H9 (cell line): ENCODE data around the gene DAAM1. TPM values are rescaled to one million over a fixed set of nuclear protein-coding genes. Genes with fewer than 3 reads are reported as not detected.

Source experiments
- DNase-seq: peaks from one replicate; pipeline ENCODE4 v3.0.0-alpha.2; 2017
- H2AFZ ChIP-seq: one replicate; pipeline ENCODE4 v1.6.1; 2013; ENCODE audit warnings: mild to moderate bottlenecking, low read length, control low read depth, moderate library complexity
- H2AK5ac ChIP-seq: 2 replicates; pipeline ENCODE4 v1.6.1; 2013; ENCODE audit warnings: low read length, control low read depth, mixed read lengths; ENCODE audit not compliant: insufficient read length
- H2BK120ac ChIP-seq: one replicate; pipeline ENCODE4 v1.6.1; 2013; ENCODE audit warnings: low read depth, mild to moderate bottlenecking, low read length, control low read depth, inconsistent platforms; ENCODE audit not compliant: poor library complexity, severe bottlenecking
- H2BK12ac ChIP-seq: 2 replicates; pipeline ENCODE4 v1.6.1; 2013; ENCODE audit warnings: low read length, control low read depth, mixed read lengths, low read depth; ENCODE audit not compliant: insufficient read length
- H2BK15ac ChIP-seq: 2 replicates; pipeline ENCODE4 v1.6.1; 2013; ENCODE audit warnings: low read depth, low read length, control low read depth
- H2BK20ac ChIP-seq: one replicate; pipeline ENCODE4 v1.6.1; 2013; ENCODE audit warnings: low read depth, mild to moderate bottlenecking, low read length, control low read depth, inconsistent platforms; ENCODE audit not compliant: poor library complexity, severe bottlenecking
- H2BK5ac ChIP-seq: 2 replicates; pipeline ENCODE4 v1.6.1; 2013; ENCODE audit warnings: low read length, control low read depth, mixed read lengths; ENCODE audit not compliant: insufficient read length
- H3K14ac ChIP-seq: 2 replicates; pipeline ENCODE4 v1.6.1; 2013; ENCODE audit warnings: low read length, control low read depth; ENCODE audit not compliant: insufficient read depth
- H3K18ac ChIP-seq: 2 replicates; pipeline ENCODE4 v1.6.1; 2013; ENCODE audit warnings: low read depth, mild to moderate bottlenecking, mixed read lengths, low read length, control low read depth; ENCODE audit not compliant: insufficient read length
- H3K23ac ChIP-seq: 2 replicates; pipeline ENCODE4 v1.6.1; 2013; ENCODE audit warnings: low read length, control low read depth, mixed read lengths, low read depth; ENCODE audit not compliant: insufficient read length
- H3K23me2 ChIP-seq: 2 replicates; pipeline ENCODE4 v1.6.1; 2013; ENCODE audit warnings: low read depth, mild to moderate bottlenecking, mixed read lengths, low read length, control low read depth; ENCODE audit not compliant: insufficient read length, poor library complexity, severe bottlenecking
- H3K27ac ChIP-seq: 2 replicates; pipeline ENCODE4 v1.5.1; 2013; ENCODE audit warnings: low read length, control low read depth, mixed read lengths, low read depth; ENCODE audit not compliant: insufficient read length
- H3K27me3 ChIP-seq: 2 replicates; pipeline ENCODE4 v1.6.1; 2013; ENCODE audit warnings: low read length, control low read depth, inconsistent platforms; ENCODE audit not compliant: insufficient read depth
- H3K4ac ChIP-seq: 2 replicates; pipeline ENCODE4 v1.6.1; 2013; ENCODE audit warnings: low read depth, mild to moderate bottlenecking, control low read depth, inconsistent platforms, low read length, moderate library complexity
- H3K4me1 ChIP-seq: 2 replicates; pipeline ENCODE4 v1.6.1; 2013; ENCODE audit warnings: low read length, control low read depth, inconsistent platforms; ENCODE audit not compliant: insufficient read depth
- H3K4me2 ChIP-seq: 2 replicates; pipeline ENCODE4 v1.6.1; 2013; ENCODE audit warnings: low read length, control low read depth, mixed read lengths; ENCODE audit not compliant: insufficient read length, insufficient read depth
- H3K56ac ChIP-seq: 2 replicates; pipeline ENCODE4 v1.6.1; 2013; ENCODE audit warnings: low read depth, mild to moderate bottlenecking, mixed read lengths, low read length, control low read depth; ENCODE audit not compliant: insufficient read length
- H3K79me1 ChIP-seq: 2 replicates; pipeline ENCODE4 v1.6.1; 2013; ENCODE audit warnings: low read depth, mild to moderate bottlenecking, moderate library complexity, low read length, control low read depth, inconsistent platforms; ENCODE audit not compliant: insufficient read depth, poor library complexity, severe bottlenecking
- H3K79me2 ChIP-seq: 2 replicates; pipeline ENCODE4 v1.6.1; 2013; ENCODE audit warnings: low read length, control low read depth, inconsistent platforms; ENCODE audit not compliant: insufficient read depth
- H3K9ac ChIP-seq: 2 replicates; pipeline ENCODE4 v1.6.1; 2013; ENCODE audit warnings: low read length, control low read depth, mixed read lengths; ENCODE audit not compliant: insufficient read length; ENCODE audit errors: extremely low read depth
- H3K9me3 ChIP-seq: one replicate; pipeline ENCODE4 v1.6.1; 2013; ENCODE audit warnings: low read depth, low read length, inconsistent platforms; ENCODE audit not compliant: control insufficient read depth
- H3T11ph ChIP-seq: one replicate; pipeline ENCODE4 v1.6.1; 2013; ENCODE audit warnings: mild to moderate bottlenecking, low read length, control low read depth, inconsistent platforms
- H4K20me1 ChIP-seq: one replicate; pipeline ENCODE4 v1.6.1; 2013; ENCODE audit not compliant: control insufficient read depth, insufficient read length, insufficient read depth
- H4K5ac ChIP-seq: 2 replicates; pipeline ENCODE4 v1.6.1; 2013; ENCODE audit warnings: low read depth, mild to moderate bottlenecking, mixed read lengths, low read length, control low read depth; ENCODE audit not compliant: insufficient read length
- H4K8ac ChIP-seq: replicated peaks from 2 replicates; pipeline ENCODE4 v1.6.1; 2013; ENCODE audit warnings: low read length, control low read depth, mixed read lengths, low read depth; ENCODE audit not compliant: insufficient read length
- H4K91ac ChIP-seq: 2 replicates; pipeline ENCODE4 v1.6.1; 2013; ENCODE audit warnings: low read depth, mild to moderate bottlenecking, moderate library complexity, mixed read lengths, low read length, control low read depth; ENCODE audit not compliant: insufficient read length
- H3K27ac Mint-ChIP-seq, 3 experiments: 2 replicates in 2 of 3; 3 replicates in 1 of 3; pipeline ENCODE4 v1.8.0; 2020 to 2021; ENCODE audit warnings: mixed read lengths in 3 of 3, mild to moderate bottlenecking in 1 of 3, moderate library complexity in 1 of 3
- H3K27me3 Mint-ChIP-seq: 2 replicates; pipeline ENCODE4 v1.8.0; 2021; ENCODE audit warnings: low read depth, mild to moderate bottlenecking, moderate library complexity, mixed read lengths
- H3K36me3 Mint-ChIP-seq, 3 experiments: 2 replicates in 2 of 3; 3 replicates in 1 of 3; pipeline ENCODE4 v1.8.0; 2020 to 2021; ENCODE audit warnings: low read depth in 3 of 3, mixed read lengths in 3 of 3; ENCODE audit not compliant: insufficient read depth in 1 of 3
- H3K4me1 Mint-ChIP-seq, 2 experiments: 2 replicates each; pipeline ENCODE4 v1.8.0; 2020; ENCODE audit warnings: mixed read lengths in 2 of 2
- H3K4me3 Mint-ChIP-seq, 2 experiments: 2 replicates in 1 of 2; 3 replicates in 1 of 2; pipeline ENCODE4 v1.8.0; 2020 to 2021; ENCODE audit warnings: mild to moderate bottlenecking in 2 of 2, mixed read lengths in 2 of 2, moderate library complexity in 1 of 2
- H3K9me3 Mint-ChIP-seq, 2 experiments: 2 replicates in 1 of 2; 3 replicates in 1 of 2; pipeline ENCODE4 v1.8.0; 2020; ENCODE audit warnings: mild to moderate bottlenecking in 2 of 2, mixed read lengths in 2 of 2, moderate library complexity in 1 of 2
- WGBS: extraction: QIAGEN DNeasy Blood & Tissue Kit; methylation state at CpG from one replicate; pipeline ENCODE4 v1.1.7; 2013; ENCODE audit warnings: missing lambda C conversion rate, low lambda C conversion rate, mixed read lengths; ENCODE audit not compliant: insufficient read length; ENCODE audit errors: extremely low coverage; 5-methylcytosine and 5-hydroxymethylcytosine counted together
- total RNA-seq: library from RNA; stranded (reverse); gene quantifications from 2 replicates; pipeline ENCODE4 v1.2.1, GENCODE V29; 2021
- TF ChIP-seq, protein P1 (sequence below): fragments of 200-600 bp; sonication (generic); conservative IDR thresholded peaks from 3 replicates; pipeline ENCODE4 v1.8.0; 2021; ENCODE audit warnings: antibody characterized with exemption, mild to moderate bottlenecking

The DAAM1 gene
- total RNA-seq, 1 experiment from 2014 or later: 19.5 TPM

DNA sequence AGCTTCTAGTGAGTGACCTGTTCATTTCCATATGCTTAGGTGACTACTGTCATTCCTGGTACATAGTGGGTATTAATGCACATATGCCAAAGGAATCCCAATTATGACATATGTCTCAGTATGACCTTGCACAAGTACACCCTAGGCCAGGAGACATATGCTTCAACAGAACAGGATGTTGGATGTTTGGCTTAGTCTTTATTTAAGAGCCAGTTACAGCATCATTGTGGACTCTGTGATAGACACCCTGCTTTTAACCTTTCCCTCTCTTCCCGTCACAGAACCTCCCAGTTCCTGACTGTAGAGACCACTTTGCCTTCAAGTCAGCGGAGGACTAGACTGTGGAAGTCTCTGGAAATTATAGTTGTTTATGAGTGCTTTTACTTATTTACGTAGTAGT lies 72.9 kb downstream of the DAAM1 start:
- H3K4me2 ChIP-seq: no peak overlapping the region
- H3K23me2 ChIP-seq: no peaks in the 10 kb centered on the region
- no peak overlapping the region for H3T11ph ChIP-seq
- no peak overlapping the region for H2AFZ ChIP-seq
- Mint-ChIP-seq H3K9me3 (no peaks in the 10 kb centered on the region), H3K36me3 (peaks cover 1 to 5% (median 2%) of the 10 kb centered on the region in 3 experiments; a peak in 4 of 7 replicates), H3K27ac (no peak overlapping the region; a peak in 1 of 7 replicates), H3K27me3 (no peaks in the 10 kb centered on the region), H3K4me3 (no peak overlapping the region), H3K4me1 (no peaks in the 10 kb centered on the region)
- TF ChIP-seq, protein P1, sequence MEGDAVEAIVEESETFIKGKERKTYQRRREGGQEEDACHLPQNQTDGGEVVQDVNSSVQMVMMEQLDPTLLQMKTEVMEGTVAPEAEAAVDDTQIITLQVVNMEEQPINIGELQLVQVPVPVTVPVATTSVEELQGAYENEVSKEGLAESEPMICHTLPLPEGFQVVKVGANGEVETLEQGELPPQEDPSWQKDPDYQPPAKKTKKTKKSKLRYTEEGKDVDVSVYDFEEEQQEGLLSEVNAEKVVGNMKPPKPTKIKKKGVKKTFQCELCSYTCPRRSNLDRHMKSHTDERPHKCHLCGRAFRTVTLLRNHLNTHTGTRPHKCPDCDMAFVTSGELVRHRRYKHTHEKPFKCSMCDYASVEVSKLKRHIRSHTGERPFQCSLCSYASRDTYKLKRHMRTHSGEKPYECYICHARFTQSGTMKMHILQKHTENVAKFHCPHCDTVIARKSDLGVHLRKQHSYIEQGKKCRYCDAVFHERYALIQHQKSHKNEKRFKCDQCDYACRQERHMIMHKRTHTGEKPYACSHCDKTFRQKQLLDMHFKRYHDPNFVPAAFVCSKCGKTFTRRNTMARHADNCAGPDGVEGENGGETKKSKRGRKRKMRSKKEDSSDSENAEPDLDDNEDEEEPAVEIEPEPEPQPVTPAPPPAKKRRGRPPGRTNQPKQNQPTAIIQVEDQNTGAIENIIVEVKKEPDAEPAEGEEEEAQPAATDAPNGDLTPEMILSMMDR: no peak
- H3K4ac ChIP-seq: no peak overlapping the region
- no peak overlapping the region for H2BK15ac ChIP-seq
- no peak overlapping the region for H4K5ac ChIP-seq
- DNase-seq: no peak
- H4K8ac ChIP-seq: no peak overlapping the region
- H2BK5ac ChIP-seq: no peak overlapping the region
- no peak overlapping the region for H3K56ac ChIP-seq
- whole genome bisulfite sequencing: no CpG with 5 or more reads among the region's 3 CpGs
- no peak overlapping the region for H3K14ac ChIP-seq
- no peak overlapping the region for H2BK20ac ChIP-seq
- H4K20me1 ChIP-seq: no peaks in the 10 kb centered on the region
- H2AK5ac ChIP-seq: no peak overlapping the region
- no peak overlapping the region for H4K91ac ChIP-seq
- no peaks in the 10 kb centered on the region for H3K79me1 ChIP-seq
- H3K27ac ChIP-seq: no peak overlapping the region
- H3K9ac ChIP-seq: no peak overlapping the region
- H3K18ac ChIP-seq: no peak overlapping the region
- no peaks in the 10 kb centered on the region for H3K79me2 ChIP-seq
- no peaks in the 10 kb centered on the region for H3K27me3 ChIP-seq
- H2BK12ac ChIP-seq: no peak overlapping the region
- H3K9me3 ChIP-seq: no peaks in the 10 kb centered on the region
- H3K23ac ChIP-seq: no peak overlapping the region
- H2BK120ac ChIP-seq: no peak overlapping the region
- no peaks in the 10 kb centered on the region for H3K4me1 ChIP-seq
